Measurements from ENCODE around the gene RAB4A.
A peak's percentile ranks its signal among the peaks of the same experiment; 100 is the strongest.

DNA sequence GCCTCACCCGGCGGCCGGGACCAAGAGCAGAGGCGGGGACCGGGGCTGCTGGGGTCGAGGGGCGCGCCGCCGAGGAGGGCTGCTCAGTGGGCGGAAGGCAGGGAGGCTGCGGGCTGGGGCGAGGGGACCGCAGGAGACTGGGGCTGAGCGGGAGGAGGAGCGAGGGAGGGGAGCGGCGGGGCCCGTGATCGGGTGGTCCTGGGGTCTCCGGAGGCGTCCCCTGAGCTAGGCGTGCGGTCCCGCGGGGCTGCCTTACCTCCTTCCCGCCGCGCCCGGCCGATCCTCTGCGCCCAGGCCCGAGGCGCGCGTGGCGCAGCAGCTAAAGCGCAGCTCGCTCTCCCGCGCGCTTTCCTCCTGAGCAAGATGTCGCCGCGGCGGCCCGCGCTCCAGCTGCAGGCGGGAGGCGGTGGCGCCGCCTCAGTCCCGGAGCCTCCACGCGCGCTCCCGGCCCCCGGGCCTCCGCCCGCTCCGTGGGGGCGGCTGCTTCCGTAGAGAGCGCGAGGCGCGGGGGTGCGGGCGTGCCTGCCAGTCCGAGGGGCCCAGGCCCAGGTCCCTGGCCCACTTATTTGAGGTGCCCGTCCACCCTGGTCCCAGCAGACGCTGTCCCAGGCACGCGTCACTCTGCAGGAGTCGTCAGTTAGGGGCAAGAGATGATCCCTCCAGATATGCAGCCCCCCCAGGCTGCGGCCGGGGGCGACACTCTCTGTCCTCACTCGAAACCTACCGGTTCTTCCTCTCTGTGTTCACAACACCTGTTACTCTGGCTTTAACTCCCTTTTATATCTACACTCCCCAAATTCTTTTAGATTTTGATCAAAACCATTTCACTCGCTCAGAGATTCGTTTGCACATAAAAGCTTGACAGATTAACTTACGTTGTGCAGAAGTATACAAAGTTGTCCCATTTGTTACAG, 72.0 kb downstream of the RAB4A start, which contains the start of gene CCSAP:
- TF ChIP-seq, protein P1, sequence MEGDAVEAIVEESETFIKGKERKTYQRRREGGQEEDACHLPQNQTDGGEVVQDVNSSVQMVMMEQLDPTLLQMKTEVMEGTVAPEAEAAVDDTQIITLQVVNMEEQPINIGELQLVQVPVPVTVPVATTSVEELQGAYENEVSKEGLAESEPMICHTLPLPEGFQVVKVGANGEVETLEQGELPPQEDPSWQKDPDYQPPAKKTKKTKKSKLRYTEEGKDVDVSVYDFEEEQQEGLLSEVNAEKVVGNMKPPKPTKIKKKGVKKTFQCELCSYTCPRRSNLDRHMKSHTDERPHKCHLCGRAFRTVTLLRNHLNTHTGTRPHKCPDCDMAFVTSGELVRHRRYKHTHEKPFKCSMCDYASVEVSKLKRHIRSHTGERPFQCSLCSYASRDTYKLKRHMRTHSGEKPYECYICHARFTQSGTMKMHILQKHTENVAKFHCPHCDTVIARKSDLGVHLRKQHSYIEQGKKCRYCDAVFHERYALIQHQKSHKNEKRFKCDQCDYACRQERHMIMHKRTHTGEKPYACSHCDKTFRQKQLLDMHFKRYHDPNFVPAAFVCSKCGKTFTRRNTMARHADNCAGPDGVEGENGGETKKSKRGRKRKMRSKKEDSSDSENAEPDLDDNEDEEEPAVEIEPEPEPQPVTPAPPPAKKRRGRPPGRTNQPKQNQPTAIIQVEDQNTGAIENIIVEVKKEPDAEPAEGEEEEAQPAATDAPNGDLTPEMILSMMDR (IDR thresholded peaks at IDR 0.05; ENCODE audit: low read depth, low read length) = peak; percentile 14; the same call in 1 of the 2 replicates
- no peak for TF ChIP-seq EZH2phosphoT487 (IDR thresholded peaks at IDR 0.05; ENCODE audit: low read depth)
